NCI-H146 treated with DMSO at 0.1 percent for 48 hours (cell line): ENCODE measurements around the gene RAX2.

ENCODE experiments used
- DNase-seq: peaks from one replicate; lab custom pipeline; 2025; ENCODE audit not compliant: unreplicated experiment; lab: John Stamatoyannopoulos, UW

RAX2 gene

GRCh38 chr19:3801412-3802096 is 29.5 kb upstream of the RAX2 start:
- DNase-seq: no peak

GRCh38 chr19:3800996-3801395 is 29.0 kb upstream of the RAX2 start:
- no peak for DNase-seq

- DNase-seq: no peak
Measured at GRCh38 chr19:3798137-3798536, 26.1 kb upstream of the RAX2 start.

- DNase-seq: no peak
Measured at GRCh38 chr19:3796358-3796757, 24.3 kb upstream of the RAX2 start.

- no peak for DNase-seq
Measured at GRCh38 chr19:3793799-3794198, 21.8 kb upstream of the RAX2 start.

- DNase-seq: no peak
Measured at GRCh38 chr19:3792114-3792513, 20.1 kb upstream of the RAX2 start.

- no peak for DNase-seq
Measured at GRCh38 chr19:3790941-3791340, 18.9 kb upstream of the RAX2 start.

GRCh38 chr19:3790209-3790734 is 18.2 kb upstream of the RAX2 start:
- no peak for DNase-seq

- DNase-seq: no peak
Measured at GRCh38 chr19:3788996-3789778, 17.2 kb upstream of the RAX2 start.

GRCh38 chr19:3785938-3786824 is 14.2 kb upstream of the RAX2 start, which contains the start of gene MATK:
MATK (minus strand) TSS chr19:3786381; CDS start chr19:3785135, 1,246 bp downstream.
- no peak for DNase-seq

- DNase-seq: no peak
Measured at GRCh38 chr19:3785451-3785937, 13.5 kb upstream of the RAX2 start.

GRCh38 chr19:3784607-3785450 is 12.8 kb upstream of the RAX2 start:
- DNase-seq: no peak

GRCh38 chr19:3783660-3784584 is 11.9 kb upstream of the RAX2 start:
- no peak for DNase-seq

GRCh38 chr19:3782903-3783302 is 10.9 kb upstream of the RAX2 start:
- no peak for DNase-seq

- no peak for DNase-seq
Measured at GRCh38 chr19:3782330-3782729, 10.3 kb upstream of the RAX2 start.

- DNase-seq: no peak
Measured at GRCh38 chr19:3781603-3782002, 9.6 kb upstream of the RAX2 start.

- DNase-seq: no peak
Measured at GRCh38 chr19:3780786-3781304, 8.8 kb upstream of the RAX2 start.

- DNase-seq: no peak
Measured at GRCh38 chr19:3778899-3779723, 7.1 kb upstream of the RAX2 start.
